Naive B cell (primary cell): ENCODE data around the gene SLBP. TPM values are rescaled to one million over a fixed set of nuclear protein-coding genes. Genes with fewer than 3 reads are reported as not detected.

Experiments used
- ATAC-seq, 2 donors: fragments of 150-1000 bp; cut with Tn5 transposase; 2 replicates each; pipeline ENCODE4 v1.10.0; 2021; ENCODE audit warnings: low read depth in 2 of 2, mild to moderate bottlenecking in 2 of 2, moderate library complexity in 2 of 2
- DNase-seq: peaks from one replicate; pipeline ENCODE4 v3.0.0; 2022
- H3K27ac Mint-ChIP-seq, 6 donors: one replicate each; pipeline ENCODE4 v1.8.0; 2020 to 2022; ENCODE audit warnings: mild to moderate bottlenecking in 6 of 6, mixed read lengths in 6 of 6, moderate library complexity in 5 of 6, inconsistent platforms in 2 of 6
- H3K27me3 Mint-ChIP-seq, 3 donors: one replicate each; pipeline ENCODE4 v1.8.0; 2021 to 2022; ENCODE audit warnings: mixed read lengths in 3 of 3, mild to moderate bottlenecking in 1 of 3
- H3K36me3 Mint-ChIP-seq, 2 donors: one replicate each; pipeline ENCODE4 v1.8.0; 2020 to 2022; ENCODE audit warnings: mixed read lengths in 2 of 2, inconsistent platforms in 1 of 2, mild to moderate bottlenecking in 1 of 2
- H3K4me1 Mint-ChIP-seq, 3 donors: one replicate each; pipeline ENCODE4 v1.8.0; 2020 to 2022; ENCODE audit warnings: mixed read lengths in 3 of 3, inconsistent platforms in 1 of 3, mild to moderate bottlenecking in 1 of 3, moderate library complexity in 1 of 3
- H3K4me3 Mint-ChIP-seq, 8 donors: one replicate each; pipeline ENCODE4 v1.8.0; 2020 to 2022; ENCODE audit warnings: mild to moderate bottlenecking in 8 of 8, mixed read lengths in 8 of 8, moderate library complexity in 8 of 8, inconsistent platforms in 2 of 8
- H3K9me3 Mint-ChIP-seq, 7 donors: one replicate each; pipeline ENCODE4 v1.8.0; 2020 to 2022; ENCODE audit warnings: mixed read lengths in 7 of 7, mild to moderate bottlenecking in 5 of 7, inconsistent platforms in 2 of 7, moderate library complexity in 1 of 7
- polyA plus RNA-seq, 6 donors: library from polyadenylated mRNA; unstranded; fragments of 300-500 nt; fragmentation: Illumina TruSeq; gene quantifications; one replicate each; pipeline ENCODE4 v1.2.3, GENCODE V29; 2021; ENCODE audit warnings: low read depth in 6 of 6

The SLBP gene
- polyA plus RNA-seq, 6 donors from 2014 or later: 32.7 to 50.5 (median 43.4) TPM

GRCh38 chr4:1753294-1753696, 41.2 kb upstream of the SLBP start:
- Mint-ChIP-seq H3K4me3 (peak overlapping the region in 1 of 8 donors; percentile 45), H3K36me3 (no peaks in the 10 kb centered on the region), H3K9me3 (no peaks in the 10 kb centered on the region), H3K4me1 (peaks cover 0 to 11% (median 0%) of the 10 kb centered on the region in 3 donors), H3K27ac (no peak overlapping the region), H3K27me3 (peaks cover 0 to 5% (median 0%) of the 10 kb centered on the region in 3 donors)
- DNase-seq (no peak), ATAC-seq (no peak)

- Mint-ChIP-seq H3K4me3 (peak overlapping the region in 2 of 8 donors; percentile 45 to 53), H3K9me3 (no peaks in the 10 kb centered on the region), H3K4me1 (peaks cover 0 to 11% (median 0%) of the 10 kb centered on the region in 3 donors), H3K27me3 (peaks cover 0 to 5% (median 0%) of the 10 kb centered on the region in 3 donors), H3K36me3 (no peaks in the 10 kb centered on the region), H3K27ac (no peak overlapping the region)
- ATAC-seq (peak; percentile 20 to 40), DNase-seq (no peak)
Observed at GRCh38 chr4:1752284-1753041, 40.3 kb upstream of the SLBP start.

GRCh38 chr4:1751919-1752283, 39.8 kb upstream of the SLBP start:
- H3K4me3 Mint-ChIP-seq: no peak overlapping the region

GRCh38 chr4:1751155-1751918, 39.2 kb upstream of the SLBP start:
- Mint-ChIP-seq H3K27me3 (peaks cover 0 to 5% (median 0%) of the 10 kb centered on the region in 3 donors), H3K4me3 (no peak overlapping the region), H3K4me1 (peaks cover 0 to 11% (median 0%) of the 10 kb centered on the region in 3 donors), H3K36me3 (no peaks in the 10 kb centered on the region), H3K9me3 (no peaks in the 10 kb centered on the region), H3K27ac (no peak overlapping the region)
- DNase-seq (no peak), ATAC-seq (no peak)

More at GRCh38 chr4:1751919-1752283, 39.8 kb upstream of the SLBP start:
- H3K27ac Mint-ChIP-seq: no peak overlapping the region
- no peaks in the 10 kb centered on the region for H3K36me3 Mint-ChIP-seq
- DNase-seq: no peak
- H3K4me1 Mint-ChIP-seq: peaks cover 0 to 11% (median 0%) of the 10 kb centered on the region in 3 donors
- peaks cover 0 to 5% (median 0%) of the 10 kb centered on the region in 3 donors for H3K27me3 Mint-ChIP-seq
- ATAC-seq: no peak
- H3K9me3 Mint-ChIP-seq: no peaks in the 10 kb centered on the region

- H3K27ac Mint-ChIP-seq: no peak overlapping the region
- peaks cover 0 to 11% (median 0%) of the 10 kb centered on the region in 3 donors for H3K4me1 Mint-ChIP-seq
- no peaks in the 10 kb centered on the region for H3K36me3 Mint-ChIP-seq
- peaks cover 0 to 5% (median 0%) of the 10 kb centered on the region in 3 donors for H3K27me3 Mint-ChIP-seq
- peak overlapping the region in 1 of 8 donors; percentile 22 for H3K4me3 Mint-ChIP-seq
- no peak for DNase-seq
- no peaks in the 10 kb centered on the region for H3K9me3 Mint-ChIP-seq
- no peak for ATAC-seq
Observed at GRCh38 chr4:1750381-1751154, 38.4 kb upstream of the SLBP start.

- Mint-ChIP-seq H3K27ac (peak overlapping the region in 1 of 6 donors; percentile 87), H3K4me1 (peaks cover 0 to 11% (median 0%) of the 10 kb centered on the region in 3 donors), H3K27me3 (peaks cover 0 to 5% (median 0%) of the 10 kb centered on the region in 3 donors), H3K9me3 (no peaks in the 10 kb centered on the region), H3K36me3 (no peaks in the 10 kb centered on the region), H3K4me3 (no peak overlapping the region)
- ATAC-seq (no peak), DNase-seq (no peak)
Observed at GRCh38 chr4:1749826-1750225, 37.7 kb upstream of the SLBP start.

GRCh38 chr4:1749370-1749769, 37.3 kb upstream of the SLBP start:
- no peaks in the 10 kb centered on the region for H3K9me3 Mint-ChIP-seq
- H3K4me3 Mint-ChIP-seq: no peak overlapping the region
- H3K36me3 Mint-ChIP-seq: no peaks in the 10 kb centered on the region
- H3K4me1 Mint-ChIP-seq: peaks cover 0 to 11% (median 0%) of the 10 kb centered on the region in 3 donors
- peaks cover 0 to 5% (median 0%) of the 10 kb centered on the region in 3 donors for H3K27me3 Mint-ChIP-seq
- ATAC-seq (no peak), DNase-seq (no peak)
- H3K27ac Mint-ChIP-seq: no peak overlapping the region

GRCh38 chr4:1748465-1748995, 36.4 kb upstream of the SLBP start:
- Mint-ChIP-seq H3K27ac (no peak overlapping the region), H3K36me3 (no peaks in the 10 kb centered on the region)
- peak; percentile 62 to 68 for ATAC-seq

GRCh38 chr4:1747603-1747967, 35.5 kb upstream of the SLBP start:
- DNase-seq (no peak), ATAC-seq (no peak)
- Mint-ChIP-seq H3K9me3 (no peaks in the 10 kb centered on the region), H3K4me1 (peaks cover 0 to 5% (median 0%) of the 10 kb centered on the region in 3 donors), H3K36me3 (no peaks in the 10 kb centered on the region), H3K27me3 (peaks cover 0 to 5% (median 0%) of the 10 kb centered on the region in 3 donors), H3K4me3 (no peak overlapping the region), H3K27ac (no peak overlapping the region)

More at GRCh38 chr4:1748465-1748995, 36.4 kb upstream of the SLBP start:
- Mint-ChIP-seq H3K4me3 (no peak overlapping the region), H3K27me3 (peaks cover 0 to 5% (median 0%) of the 10 kb centered on the region in 3 donors), H3K9me3 (no peaks in the 10 kb centered on the region), H3K4me1 (peaks cover 0 to 11% (median 0%) of the 10 kb centered on the region in 3 donors)
- peak; percentile 74 for DNase-seq

- Mint-ChIP-seq H3K27ac (no peak overlapping the region), H3K36me3 (no peaks in the 10 kb centered on the region), H3K27me3 (peaks cover 0 to 5% (median 0%) of the 10 kb centered on the region in 3 donors), H3K9me3 (no peaks in the 10 kb centered on the region), H3K4me3 (no peak overlapping the region), H3K4me1 (peaks cover 0 to 5% (median 0%) of the 10 kb centered on the region in 3 donors)
- no peak for DNase-seq
- no peak for ATAC-seq
Observed at GRCh38 chr4:1746919-1747602, 34.9 kb upstream of the SLBP start.

GRCh38 chr4:1746265-1746691, 34.2 kb upstream of the SLBP start:
- H3K27me3 Mint-ChIP-seq: peaks cover 0 to 5% (median 0%) of the 10 kb centered on the region in 3 donors
- H3K4me3 Mint-ChIP-seq: no peak overlapping the region
- H3K4me1 Mint-ChIP-seq: peaks cover 0 to 5% (median 0%) of the 10 kb centered on the region in 3 donors
- DNase-seq (peak; percentile 80), ATAC-seq (peak; percentile 85 to 86)
- H3K9me3 Mint-ChIP-seq: no peaks in the 10 kb centered on the region
- H3K36me3 Mint-ChIP-seq: no peaks in the 10 kb centered on the region
- H3K27ac Mint-ChIP-seq: no peak overlapping the region

- peaks cover 0 to 4% (median 0%) of the 10 kb centered on the region in 3 donors for H3K4me1 Mint-ChIP-seq
- H3K36me3 Mint-ChIP-seq: peaks cover 0 to 5% of the 10 kb centered on the region in 2 donors
- no peak for ATAC-seq
Observed at GRCh38 chr4:1745697-1746096, 33.6 kb upstream of the SLBP start.

More at GRCh38 chr4:1745697-1746096, 33.6 kb upstream of the SLBP start:
- DNase-seq: no peak
- Mint-ChIP-seq H3K27ac (no peak overlapping the region), H3K4me3 (no peak overlapping the region), H3K9me3 (no peaks in the 10 kb centered on the region), H3K27me3 (peaks cover 0 to 2% (median 0%) of the 10 kb centered on the region in 3 donors)
